Breast epithelium (tissue), 3 donors: ENCODE data around the gene FMN1.

Experiments
- CTCF ChIP-seq, 3 donors: fragments of 450-650 bp; IDR thresholded peaks; one replicate each; pipeline ENCODE4 v1.5.1; 2016 to 2017; ENCODE audit warnings: antibody characterized with exemption in 3 of 3, mild to moderate bottlenecking in 3 of 3, moderate library complexity in 3 of 3
- POLR2A ChIP-seq: fragments of 450-650 bp; IDR thresholded peaks from one replicate; pipeline ENCODE4 v1.6.1; 2016; ENCODE audit warnings: antibody characterized with exemption, mild to moderate bottlenecking, moderate library complexity
- POLR2AphosphoS5 ChIP-seq, 3 donors: sonication (generic); formaldehyde crosslinking; IDR thresholded peaks; one replicate each; pipeline ENCODE4 v1.6.1; 2017; ENCODE audit warnings: antibody characterized with exemption in 3 of 3

DNA sequence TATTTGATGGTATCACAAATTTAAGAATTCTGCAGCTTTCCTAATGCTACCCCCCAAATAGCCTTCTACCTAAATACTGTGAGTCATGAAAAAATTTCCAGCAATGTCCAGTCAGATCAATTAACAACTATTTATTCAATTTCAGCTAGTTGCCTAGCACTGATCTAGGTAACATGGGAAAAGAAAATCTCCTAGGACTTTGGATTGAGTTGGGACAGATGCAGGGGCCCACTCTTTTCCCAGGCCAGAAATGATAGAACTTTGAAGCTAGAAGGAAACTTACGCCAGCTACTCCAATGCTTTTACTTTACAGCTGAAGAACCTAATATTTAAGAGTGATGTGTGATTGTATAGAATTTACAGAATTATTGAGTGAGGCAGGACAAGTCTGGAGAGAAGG, 196.3 kb downstream of the FMN1 start:
- no peak for TF ChIP-seq POLR2A
- no peak for TF ChIP-seq CTCF (IDR thresholded peaks at IDR 0.05)
- no peak for TF ChIP-seq POLR2AphosphoS5 (IDR thresholded peaks at IDR 0.05)
